HEK293T (cell line): Measurements from ENCODE around the gene ZBTB42.

Experiments used
- FOXA1 ChIP-seq: fragments of 450-650 bp; IDR thresholded peaks from 2 replicates; pipeline ENCODE4 v1.6.1; 2016; ENCODE audit warnings: mild to moderate bottlenecking
- FOXM1 ChIP-seq: fragments of 450-650 bp; IDR thresholded peaks from 2 replicates; pipeline ENCODE4 v1.6.1; 2017; ENCODE audit warnings: mild to moderate bottlenecking, borderline replicate concordance

DNA sequence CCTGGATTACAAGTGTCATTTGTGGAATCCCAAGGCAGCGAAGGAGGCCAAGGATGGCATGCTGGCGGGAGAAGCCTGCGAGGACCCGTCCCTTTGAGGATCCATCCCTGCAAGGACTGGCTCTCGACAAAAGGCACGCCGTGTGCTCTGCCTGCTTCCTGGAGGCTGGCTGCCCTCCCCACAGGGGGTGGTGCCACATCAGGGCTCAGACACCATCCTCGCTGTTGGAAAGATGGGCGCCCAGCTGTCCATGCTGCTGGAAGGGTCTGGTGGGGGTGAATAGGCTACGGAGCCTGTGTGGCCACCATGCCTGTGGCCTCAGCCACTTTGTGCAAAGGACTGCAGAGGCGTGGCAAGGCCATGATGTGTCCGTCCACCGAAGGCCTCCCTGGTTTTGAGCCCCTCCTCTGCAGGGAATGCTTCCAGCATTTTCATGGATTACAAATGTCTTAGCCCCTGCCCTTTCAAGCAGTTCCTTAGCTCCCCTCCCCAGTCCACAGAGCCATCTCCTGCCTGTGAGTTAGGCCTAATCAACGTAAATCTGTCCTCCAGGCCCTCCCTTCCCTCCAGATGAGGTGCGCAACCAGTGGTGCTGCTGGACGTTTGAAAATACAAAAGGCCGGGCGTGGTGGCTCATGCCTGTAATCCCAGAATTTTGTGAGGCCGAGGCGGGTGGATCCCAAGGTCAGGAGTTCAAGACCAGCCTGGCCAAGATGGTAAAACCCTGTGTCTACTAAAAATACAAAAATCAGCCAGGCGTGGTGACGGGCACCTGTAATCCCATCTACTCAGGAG, 22.1 kb downstream of the ZBTB42 start:
- TF ChIP-seq FOXA1 (no peak), FOXM1 (no peak)
